ENCODE data around the gene CASP10.

DNA sequence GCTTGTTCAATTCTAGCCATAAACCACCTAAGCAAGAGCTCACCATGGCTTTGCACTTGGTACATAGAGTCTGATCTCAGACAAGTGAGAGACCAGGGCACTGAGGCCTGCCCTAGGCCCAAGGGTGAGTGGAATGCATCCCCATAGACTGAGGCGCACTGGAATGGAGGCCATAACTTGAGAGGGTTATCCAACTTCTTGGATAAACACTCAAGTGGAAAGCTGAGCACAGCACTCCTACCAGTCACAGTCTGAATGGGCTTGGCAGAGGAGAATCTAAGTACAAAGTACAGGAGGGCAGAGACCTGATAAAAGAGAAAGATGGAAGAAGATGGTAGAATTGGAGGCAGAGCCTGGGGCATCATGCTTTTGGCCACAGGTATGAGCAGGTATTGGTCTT lies 30.4 kb upstream of the CASP10 start:
- TF ChIP-seq, protein P1, sequence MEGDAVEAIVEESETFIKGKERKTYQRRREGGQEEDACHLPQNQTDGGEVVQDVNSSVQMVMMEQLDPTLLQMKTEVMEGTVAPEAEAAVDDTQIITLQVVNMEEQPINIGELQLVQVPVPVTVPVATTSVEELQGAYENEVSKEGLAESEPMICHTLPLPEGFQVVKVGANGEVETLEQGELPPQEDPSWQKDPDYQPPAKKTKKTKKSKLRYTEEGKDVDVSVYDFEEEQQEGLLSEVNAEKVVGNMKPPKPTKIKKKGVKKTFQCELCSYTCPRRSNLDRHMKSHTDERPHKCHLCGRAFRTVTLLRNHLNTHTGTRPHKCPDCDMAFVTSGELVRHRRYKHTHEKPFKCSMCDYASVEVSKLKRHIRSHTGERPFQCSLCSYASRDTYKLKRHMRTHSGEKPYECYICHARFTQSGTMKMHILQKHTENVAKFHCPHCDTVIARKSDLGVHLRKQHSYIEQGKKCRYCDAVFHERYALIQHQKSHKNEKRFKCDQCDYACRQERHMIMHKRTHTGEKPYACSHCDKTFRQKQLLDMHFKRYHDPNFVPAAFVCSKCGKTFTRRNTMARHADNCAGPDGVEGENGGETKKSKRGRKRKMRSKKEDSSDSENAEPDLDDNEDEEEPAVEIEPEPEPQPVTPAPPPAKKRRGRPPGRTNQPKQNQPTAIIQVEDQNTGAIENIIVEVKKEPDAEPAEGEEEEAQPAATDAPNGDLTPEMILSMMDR (IDR thresholded peaks at IDR 0.05; ENCODE audit: poor library complexity): no peak
- TF ChIP-seq EZH2 (IDR thresholded peaks at IDR 0.05; ENCODE audit: borderline replicate concordance): no peak
- TF ChIP-seq EZH2phosphoT487 (IDR thresholded peaks at IDR 0.05; ENCODE audit: low read depth, severe bottlenecking, unreplicated experiment): no peak
